GM23338 (cell line): ENCODE measurements around the gene TAOK3.

Source experiments
- CREB1 ChIP-seq: fragments of 250-450 bp; sonication (Bioruptor Pico); IDR thresholded peaks from 2 replicates; pipeline ENCODE4 v1.5.0; 2020; ENCODE audit warnings: low read depth, mild to moderate bottlenecking, moderate library complexity
- EZH2 ChIP-seq: fragments of 200-600 bp; sonication (generic); IDR thresholded peaks from one replicate; pipeline ENCODE4 v1.8.0; 2017; ENCODE audit warnings: antibody characterized with exemption, mild to moderate bottlenecking, low read depth; ENCODE audit not compliant: unreplicated experiment
- EZH2phosphoT487 ChIP-seq: fragments of 200-600 bp; sonication (generic); IDR thresholded peaks from one replicate; pipeline ENCODE4 v1.8.1; 2018; ENCODE audit warnings: antibody characterized with exemption; ENCODE audit not compliant: unreplicated experiment
- JUNB ChIP-seq: IDR thresholded peaks from one replicate; pipeline ENCODE4 v1.6.1; 2016; ENCODE audit warnings: antibody characterized with exemption; ENCODE audit not compliant: unreplicated experiment
- NANOG ChIP-seq: IDR thresholded peaks from 2 replicates; pipeline ENCODE4 v1.6.1; 2016; ENCODE audit warnings: antibody characterized with exemption, borderline replicate concordance
- POLR2AphosphoS5 ChIP-seq: IDR thresholded peaks from 2 replicates; pipeline ENCODE4 v1.6.1; 2016; ENCODE audit warnings: antibody characterized with exemption, low read depth
- STAT1 ChIP-seq: IDR thresholded peaks from one replicate; pipeline ENCODE4 v1.6.1; 2016; ENCODE audit warnings: antibody characterized with exemption; ENCODE audit not compliant: unreplicated experiment
- ZNF114 ChIP-seq: fragments of 250-450 bp; sonication (Bioruptor Pico); IDR thresholded peaks from 2 replicates; pipeline ENCODE4 v1.5.0; 2020; ENCODE audit warnings: mild to moderate bottlenecking, moderate library complexity
- ZNF331 ChIP-seq: fragments of 250-450 bp; sonication (Bioruptor Pico); IDR thresholded peaks from 2 replicates; pipeline ENCODE4 v1.5.0; 2020; ENCODE audit warnings: low read depth, mild to moderate bottlenecking, moderate library complexity
- TF ChIP-seq, protein P1 (sequence below), 2 experiments: fragments of 200-600 bp in 1 of 2; sonication (generic) in 1 of 2; conservative IDR thresholded peaks; 2 replicates each; pipeline versions ENCODE4 v1.5.1 to v1.6.1; 2016 to 2017; ENCODE audit warnings: antibody characterized with exemption in 2 of 2, low read depth in 2 of 2, mild to moderate bottlenecking in 2 of 2, moderate library complexity in 1 of 2
- TF ChIP-seq, protein P2 (sequence below): IDR thresholded peaks from one replicate; pipeline ENCODE4 v1.6.1; 2018; ENCODE audit warnings: antibody characterized with exemption; ENCODE audit not compliant: unreplicated experiment
- TF ChIP-seq, protein P3 (sequence below): IDR thresholded peaks from 2 replicates; pipeline ENCODE4 v1.6.1; 2016; ENCODE audit warnings: antibody characterized with exemption
- TF ChIP-seq, protein P4 (sequence below): fragments of 250-450 bp; sonication (Bioruptor Pico); IDR thresholded peaks from 2 replicates; pipeline ENCODE4 v1.5.0; 2020; ENCODE audit warnings: mild to moderate bottlenecking, moderate library complexity

DNA sequence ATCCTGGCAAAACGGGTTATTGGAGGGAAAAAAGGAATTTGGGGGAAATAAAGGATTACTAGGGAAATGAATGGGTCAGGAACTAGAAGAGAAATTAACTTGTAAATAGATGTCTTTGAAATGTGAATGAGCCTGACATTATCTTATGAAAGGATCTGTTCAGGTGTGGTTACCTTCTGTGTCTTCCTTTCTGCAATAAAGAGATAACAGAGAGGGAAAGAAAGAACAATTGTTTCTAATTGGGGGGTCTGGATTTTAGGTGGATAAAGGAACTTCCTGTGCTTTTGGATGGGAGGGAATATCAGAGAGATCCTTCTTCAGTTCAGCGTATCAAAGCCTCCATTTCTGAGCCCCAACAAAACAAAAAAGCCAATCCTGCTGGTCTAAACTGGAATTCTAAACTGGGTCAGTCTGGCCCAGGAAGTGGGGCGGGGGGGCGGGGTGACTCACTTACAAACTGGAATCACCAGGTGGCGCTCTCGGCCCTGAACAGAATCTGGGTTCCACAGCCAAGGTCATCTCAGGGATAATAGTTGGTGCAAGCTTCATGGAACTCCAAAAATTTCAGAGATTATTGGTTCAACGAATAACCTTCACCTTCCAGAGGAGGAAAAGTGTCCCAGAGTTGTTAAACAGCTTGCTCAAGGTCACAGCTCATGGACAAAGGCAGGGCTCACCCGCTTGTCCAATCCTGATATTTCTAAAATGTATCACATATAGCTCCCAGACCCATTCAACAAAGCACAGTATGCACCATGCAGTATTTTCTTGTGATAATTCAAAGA lies 251.9 kb downstream of the TAOK3 start:
- TF ChIP-seq, protein P1, sequence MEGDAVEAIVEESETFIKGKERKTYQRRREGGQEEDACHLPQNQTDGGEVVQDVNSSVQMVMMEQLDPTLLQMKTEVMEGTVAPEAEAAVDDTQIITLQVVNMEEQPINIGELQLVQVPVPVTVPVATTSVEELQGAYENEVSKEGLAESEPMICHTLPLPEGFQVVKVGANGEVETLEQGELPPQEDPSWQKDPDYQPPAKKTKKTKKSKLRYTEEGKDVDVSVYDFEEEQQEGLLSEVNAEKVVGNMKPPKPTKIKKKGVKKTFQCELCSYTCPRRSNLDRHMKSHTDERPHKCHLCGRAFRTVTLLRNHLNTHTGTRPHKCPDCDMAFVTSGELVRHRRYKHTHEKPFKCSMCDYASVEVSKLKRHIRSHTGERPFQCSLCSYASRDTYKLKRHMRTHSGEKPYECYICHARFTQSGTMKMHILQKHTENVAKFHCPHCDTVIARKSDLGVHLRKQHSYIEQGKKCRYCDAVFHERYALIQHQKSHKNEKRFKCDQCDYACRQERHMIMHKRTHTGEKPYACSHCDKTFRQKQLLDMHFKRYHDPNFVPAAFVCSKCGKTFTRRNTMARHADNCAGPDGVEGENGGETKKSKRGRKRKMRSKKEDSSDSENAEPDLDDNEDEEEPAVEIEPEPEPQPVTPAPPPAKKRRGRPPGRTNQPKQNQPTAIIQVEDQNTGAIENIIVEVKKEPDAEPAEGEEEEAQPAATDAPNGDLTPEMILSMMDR (conservative IDR thresholded peaks at IDR 0.05; ENCODE audit: low read depth in 2 of 2) = peak; percentile 39 to 74
- TF ChIP-seq POLR2AphosphoS5 (no peak), EZH2 (no peak), ZNF331 (no peak), NANOG (peak; percentile 92), EZH2phosphoT487 (no peak), CREB1 (CRISPR knock-in tag) (no peak), JUNB (no peak), STAT1 (no peak), ZNF114 (no peak)
- TF ChIP-seq, protein P2, sequence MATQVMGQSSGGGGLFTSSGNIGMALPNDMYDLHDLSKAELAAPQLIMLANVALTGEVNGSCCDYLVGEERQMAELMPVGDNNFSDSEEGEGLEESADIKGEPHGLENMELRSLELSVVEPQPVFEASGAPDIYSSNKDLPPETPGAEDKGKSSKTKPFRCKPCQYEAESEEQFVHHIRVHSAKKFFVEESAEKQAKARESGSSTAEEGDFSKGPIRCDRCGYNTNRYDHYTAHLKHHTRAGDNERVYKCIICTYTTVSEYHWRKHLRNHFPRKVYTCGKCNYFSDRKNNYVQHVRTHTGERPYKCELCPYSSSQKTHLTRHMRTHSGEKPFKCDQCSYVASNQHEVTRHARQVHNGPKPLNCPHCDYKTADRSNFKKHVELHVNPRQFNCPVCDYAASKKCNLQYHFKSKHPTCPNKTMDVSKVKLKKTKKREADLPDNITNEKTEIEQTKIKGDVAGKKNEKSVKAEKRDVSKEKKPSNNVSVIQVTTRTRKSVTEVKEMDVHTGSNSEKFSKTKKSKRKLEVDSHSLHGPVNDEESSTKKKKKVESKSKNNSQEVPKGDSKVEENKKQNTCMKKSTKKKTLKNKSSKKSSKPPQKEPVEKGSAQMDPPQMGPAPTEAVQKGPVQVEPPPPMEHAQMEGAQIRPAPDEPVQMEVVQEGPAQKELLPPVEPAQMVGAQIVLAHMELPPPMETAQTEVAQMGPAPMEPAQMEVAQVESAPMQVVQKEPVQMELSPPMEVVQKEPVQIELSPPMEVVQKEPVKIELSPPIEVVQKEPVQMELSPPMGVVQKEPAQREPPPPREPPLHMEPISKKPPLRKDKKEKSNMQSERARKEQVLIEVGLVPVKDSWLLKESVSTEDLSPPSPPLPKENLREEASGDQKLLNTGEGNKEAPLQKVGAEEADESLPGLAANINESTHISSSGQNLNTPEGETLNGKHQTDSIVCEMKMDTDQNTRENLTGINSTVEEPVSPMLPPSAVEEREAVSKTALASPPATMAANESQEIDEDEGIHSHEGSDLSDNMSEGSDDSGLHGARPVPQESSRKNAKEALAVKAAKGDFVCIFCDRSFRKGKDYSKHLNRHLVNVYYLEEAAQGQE = no peak
- TF ChIP-seq, protein P3, sequence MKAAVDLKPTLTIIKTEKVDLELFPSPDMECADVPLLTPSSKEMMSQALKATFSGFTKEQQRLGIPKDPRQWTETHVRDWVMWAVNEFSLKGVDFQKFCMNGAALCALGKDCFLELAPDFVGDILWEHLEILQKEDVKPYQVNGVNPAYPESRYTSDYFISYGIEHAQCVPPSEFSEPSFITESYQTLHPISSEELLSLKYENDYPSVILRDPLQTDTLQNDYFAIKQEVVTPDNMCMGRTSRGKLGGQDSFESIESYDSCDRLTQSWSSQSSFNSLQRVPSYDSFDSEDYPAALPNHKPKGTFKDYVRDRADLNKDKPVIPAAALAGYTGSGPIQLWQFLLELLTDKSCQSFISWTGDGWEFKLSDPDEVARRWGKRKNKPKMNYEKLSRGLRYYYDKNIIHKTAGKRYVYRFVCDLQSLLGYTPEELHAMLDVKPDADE = peak; percentile 57; the same call in 1 of the 2 replicates
- TF ChIP-seq, protein P4, sequence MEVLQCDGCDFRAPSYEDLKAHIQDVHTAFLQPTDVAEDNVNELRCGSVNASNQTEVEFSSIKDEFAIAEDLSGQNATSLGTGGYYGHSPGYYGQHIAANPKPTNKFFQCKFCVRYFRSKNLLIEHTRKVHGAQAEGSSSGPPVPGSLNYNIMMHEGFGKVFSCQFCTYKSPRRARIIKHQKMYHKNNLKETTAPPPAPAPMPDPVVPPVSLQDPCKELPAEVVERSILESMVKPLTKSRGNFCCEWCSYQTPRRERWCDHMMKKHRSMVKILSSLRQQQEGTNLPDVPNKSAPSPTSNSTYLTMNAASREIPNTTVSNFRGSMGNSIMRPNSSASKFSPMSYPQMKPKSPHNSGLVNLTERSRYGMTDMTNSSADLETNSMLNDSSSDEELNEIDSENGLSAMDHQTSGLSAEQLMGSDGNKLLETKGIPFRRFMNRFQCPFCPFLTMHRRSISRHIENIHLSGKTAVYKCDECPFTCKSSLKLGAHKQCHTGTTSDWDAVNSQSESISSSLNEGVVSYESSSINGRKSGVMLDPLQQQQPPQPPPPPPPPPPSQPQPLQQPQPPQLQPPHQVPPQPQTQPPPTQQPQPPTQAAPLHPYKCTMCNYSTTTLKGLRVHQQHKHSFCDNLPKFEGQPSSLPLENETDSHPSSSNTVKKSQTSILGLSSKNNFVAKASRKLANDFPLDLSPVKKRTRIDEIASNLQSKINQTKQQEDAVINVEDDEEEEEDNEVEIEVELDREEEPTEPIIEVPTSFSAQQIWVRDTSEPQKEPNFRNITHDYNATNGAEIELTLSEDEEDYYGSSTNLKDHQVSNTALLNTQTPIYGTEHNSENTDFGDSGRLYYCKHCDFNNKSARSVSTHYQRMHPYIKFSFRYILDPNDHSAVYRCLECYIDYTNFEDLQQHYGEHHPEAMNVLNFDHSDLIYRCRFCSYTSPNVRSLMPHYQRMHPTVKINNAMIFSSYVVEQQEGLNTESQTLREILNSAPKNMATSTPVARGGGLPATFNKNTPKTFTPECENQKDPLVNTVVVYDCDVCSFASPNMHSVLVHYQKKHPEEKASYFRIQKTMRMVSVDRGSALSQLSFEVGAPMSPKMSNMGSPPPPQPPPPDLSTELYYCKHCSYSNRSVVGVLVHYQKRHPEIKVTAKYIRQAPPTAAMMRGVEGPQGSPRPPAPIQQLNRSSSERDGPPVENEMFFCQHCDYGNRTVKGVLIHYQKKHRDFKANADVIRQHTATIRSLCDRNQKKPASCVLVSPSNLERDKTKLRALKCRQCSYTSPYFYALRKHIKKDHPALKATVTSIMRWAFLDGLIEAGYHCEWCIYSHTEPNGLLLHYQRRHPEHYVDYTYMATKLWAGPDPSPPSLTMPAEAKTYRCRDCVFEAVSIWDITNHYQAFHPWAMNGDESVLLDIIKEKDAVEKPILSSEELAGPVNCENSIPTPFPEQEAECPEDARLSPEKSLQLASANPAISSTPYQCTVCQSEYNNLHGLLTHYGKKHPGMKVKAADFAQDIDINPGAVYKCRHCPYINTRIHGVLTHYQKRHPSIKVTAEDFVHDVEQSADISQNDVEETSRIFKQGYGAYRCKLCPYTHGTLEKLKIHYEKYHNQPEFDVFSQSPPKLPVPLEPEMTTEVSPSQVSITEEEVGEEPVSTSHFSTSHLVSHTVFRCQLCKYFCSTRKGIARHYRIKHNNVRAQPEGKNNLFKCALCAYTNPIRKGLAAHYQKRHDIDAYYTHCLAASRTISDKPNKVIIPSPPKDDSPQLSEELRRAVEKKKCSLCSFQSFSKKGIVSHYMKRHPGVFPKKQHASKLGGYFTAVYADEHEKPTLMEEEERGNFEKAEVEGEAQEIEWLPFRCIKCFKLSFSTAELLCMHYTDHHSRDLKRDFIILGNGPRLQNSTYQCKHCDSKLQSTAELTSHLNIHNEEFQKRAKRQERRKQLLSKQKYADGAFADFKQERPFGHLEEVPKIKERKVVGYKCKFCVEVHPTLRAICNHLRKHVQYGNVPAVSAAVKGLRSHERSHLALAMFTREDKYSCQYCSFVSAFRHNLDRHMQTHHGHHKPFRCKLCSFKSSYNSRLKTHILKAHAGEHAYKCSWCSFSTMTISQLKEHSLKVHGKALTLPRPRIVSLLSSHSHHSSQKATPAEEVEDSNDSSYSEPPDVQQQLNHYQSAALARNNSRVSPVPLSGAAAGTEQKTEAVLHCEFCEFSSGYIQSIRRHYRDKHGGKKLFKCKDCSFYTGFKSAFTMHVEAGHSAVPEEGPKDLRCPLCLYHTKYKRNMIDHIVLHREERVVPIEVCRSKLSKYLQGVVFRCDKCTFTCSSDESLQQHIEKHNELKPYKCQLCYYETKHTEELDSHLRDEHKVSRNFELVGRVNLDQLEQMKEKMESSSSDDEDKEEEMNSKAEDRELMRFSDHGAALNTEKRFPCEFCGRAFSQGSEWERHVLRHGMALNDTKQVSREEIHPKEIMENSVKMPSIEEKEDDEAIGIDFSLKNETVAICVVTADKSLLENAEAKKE (CRISPR knock-in tag) = no peak; the same call in 1 of the 2 replicates
